LNCAP (cell line): ENCODE measurements around the gene APC.
A peak's percentile ranks its signal among the peaks of the same experiment; 100 is the strongest.

Source experiments
- TF ChIP-seq, protein P1 (sequence below): fragments of 450-650 bp; IDR thresholded peaks from 2 replicates; pipeline ENCODE4 v1.5.1; 2017; ENCODE audit warnings: mild to moderate bottlenecking

The APC gene

DNA sequence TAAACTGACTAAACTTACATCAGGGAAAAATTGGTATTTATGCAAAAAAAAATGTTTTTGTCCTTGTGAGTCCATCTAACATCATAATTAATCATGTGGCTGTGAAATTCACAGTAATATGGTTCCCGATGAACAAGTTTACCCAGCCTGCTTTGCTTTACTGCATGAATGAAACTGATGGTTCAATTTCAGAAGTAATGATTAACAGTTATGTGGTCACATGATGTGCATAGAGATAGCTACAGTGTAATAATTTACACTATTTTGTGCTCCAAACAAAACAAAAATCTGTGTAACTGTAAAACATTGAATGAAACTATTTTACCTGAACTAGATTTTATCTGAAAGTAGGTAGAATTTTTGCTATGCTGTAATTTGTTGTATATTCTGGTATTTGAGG, 106.8 kb downstream of the APC start:
- TF ChIP-seq, protein P1, sequence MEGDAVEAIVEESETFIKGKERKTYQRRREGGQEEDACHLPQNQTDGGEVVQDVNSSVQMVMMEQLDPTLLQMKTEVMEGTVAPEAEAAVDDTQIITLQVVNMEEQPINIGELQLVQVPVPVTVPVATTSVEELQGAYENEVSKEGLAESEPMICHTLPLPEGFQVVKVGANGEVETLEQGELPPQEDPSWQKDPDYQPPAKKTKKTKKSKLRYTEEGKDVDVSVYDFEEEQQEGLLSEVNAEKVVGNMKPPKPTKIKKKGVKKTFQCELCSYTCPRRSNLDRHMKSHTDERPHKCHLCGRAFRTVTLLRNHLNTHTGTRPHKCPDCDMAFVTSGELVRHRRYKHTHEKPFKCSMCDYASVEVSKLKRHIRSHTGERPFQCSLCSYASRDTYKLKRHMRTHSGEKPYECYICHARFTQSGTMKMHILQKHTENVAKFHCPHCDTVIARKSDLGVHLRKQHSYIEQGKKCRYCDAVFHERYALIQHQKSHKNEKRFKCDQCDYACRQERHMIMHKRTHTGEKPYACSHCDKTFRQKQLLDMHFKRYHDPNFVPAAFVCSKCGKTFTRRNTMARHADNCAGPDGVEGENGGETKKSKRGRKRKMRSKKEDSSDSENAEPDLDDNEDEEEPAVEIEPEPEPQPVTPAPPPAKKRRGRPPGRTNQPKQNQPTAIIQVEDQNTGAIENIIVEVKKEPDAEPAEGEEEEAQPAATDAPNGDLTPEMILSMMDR: no peak

DNA sequence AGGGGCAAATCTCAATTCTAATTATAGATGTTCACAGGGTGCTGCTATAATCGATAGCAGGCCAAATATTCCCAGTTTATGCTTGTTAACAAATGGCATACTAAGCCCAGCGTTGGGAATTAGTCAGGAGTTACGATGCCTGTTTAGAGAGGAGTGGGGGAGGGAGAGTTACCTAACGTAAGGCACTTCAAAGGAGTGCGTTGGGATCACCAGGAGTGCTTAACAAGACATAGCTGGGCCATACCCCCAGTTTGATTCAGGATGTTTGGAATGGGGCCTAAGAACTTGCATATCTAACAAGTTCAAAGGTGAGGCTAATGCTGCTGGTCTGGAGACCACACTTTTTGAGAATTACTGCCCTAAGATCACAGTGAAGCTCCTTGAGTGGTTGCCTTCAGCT, 108.9 kb downstream of the APC start:
- TF ChIP-seq, protein P1: no peak

DNA sequence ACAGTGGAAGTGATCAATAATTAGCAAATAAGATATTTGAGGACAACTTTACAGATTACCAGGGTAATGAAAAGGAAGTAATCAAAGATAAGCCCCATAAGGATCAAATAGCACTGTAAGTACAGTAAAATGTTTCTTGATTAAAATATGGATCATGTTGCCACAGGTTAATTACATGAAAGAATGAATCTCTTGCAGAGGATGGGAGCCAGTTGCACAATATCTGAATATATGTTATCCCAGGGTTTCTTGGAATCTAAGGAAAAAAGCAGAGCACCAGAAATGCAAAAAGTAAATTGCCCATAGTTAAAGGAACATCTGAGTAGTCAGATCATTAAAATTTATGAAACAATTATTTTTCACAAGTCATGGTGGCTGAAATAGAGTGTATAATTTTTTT, 109.6 kb downstream of the APC start:
- TF ChIP-seq, protein P1: no peak

DNA sequence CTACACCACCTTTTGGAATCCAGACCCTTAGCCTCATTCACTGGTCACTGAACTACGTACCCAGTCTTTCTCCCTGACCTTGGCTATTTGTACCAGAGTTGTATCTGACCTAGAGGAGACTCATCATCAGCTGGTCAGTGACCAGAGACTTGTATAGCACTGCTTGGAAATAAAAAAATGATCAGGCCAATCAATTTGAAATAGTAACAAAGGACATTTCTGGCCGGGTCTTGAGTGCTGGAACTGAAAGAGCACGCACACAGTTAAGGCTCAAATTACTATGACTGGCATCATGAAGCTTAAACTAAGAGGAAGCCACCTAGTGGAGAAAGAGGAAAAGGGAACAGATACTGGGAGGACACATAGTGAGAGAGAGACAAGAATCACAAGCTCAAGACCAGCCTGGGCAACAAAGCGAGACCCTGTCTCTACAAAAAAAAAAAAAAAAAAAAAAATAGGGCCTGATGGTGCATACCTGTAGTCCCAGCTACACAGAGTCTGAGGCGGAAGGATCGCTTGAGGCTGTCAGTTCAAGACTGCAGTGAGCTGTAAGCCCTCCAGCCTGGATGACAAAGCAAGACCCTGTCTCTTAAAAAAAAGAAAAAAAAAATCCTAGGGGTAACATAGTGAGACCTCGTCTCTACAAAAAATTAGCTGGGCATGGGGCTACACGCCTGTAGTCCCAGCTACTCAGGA, 110.6 kb downstream of the APC start:
- TF ChIP-seq, protein P1: peak; percentile 64

DNA sequence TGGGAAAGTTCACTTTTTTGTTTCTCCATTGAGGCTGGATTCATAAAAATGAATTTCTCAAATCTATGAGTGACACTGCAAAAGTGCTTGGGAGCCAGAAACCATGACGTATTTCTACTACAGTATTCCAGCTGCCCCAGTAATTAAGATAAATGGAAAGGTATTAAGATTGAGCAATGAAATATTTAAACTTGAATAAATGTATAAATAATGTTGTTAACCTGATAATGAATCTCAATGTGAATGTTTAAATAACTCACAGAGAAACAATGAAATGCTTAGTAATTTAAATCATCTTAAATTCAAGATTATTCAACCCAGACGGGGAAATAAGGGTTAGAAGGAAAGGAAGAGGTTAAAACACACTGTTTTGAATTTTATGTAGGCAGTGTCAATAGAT, 112.2 kb downstream of the APC start:
- TF ChIP-seq, protein P1: no peak

DNA sequence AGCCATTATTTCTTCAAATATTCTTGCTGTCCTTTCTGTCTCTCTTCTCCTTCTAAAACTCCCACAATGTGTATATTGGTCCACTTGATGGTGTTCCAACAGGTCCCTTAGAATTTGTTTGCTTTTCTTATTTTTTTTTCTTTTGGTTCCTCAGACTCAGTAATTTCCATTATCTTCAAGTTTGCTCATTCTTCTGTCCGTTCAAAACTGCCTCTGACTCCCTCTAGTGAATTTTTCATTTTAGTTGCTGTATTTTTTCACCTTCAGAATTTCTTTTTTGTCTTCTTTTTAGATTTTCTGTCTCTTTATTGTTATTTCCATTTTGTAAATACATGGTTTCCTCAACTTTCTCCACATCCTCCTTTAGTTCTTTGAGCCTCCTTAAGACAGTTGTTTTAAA, 117.0 kb downstream of the APC start:
- TF ChIP-seq, protein P1: no peak

DNA sequence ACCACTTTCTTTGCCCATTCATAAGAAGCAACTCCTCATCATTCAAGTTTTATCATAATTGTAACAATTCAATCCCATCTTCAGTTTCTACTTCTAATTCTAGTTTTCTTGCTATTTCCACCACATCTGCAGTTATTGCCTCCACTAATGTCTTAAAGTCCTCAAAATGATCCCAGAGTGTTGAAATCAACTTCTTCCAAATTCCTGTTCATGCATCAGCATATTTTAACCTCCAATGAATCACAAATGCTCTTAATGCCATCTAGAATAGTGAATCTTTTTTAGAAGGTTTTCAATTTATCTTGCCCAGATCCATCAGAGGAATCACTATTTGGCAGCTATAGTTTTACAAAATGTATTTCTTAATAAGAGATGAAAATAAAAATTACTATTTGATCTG, 120.2 kb downstream of the APC start:
- TF ChIP-seq, protein P1: no peak
